Anterior cingulate cortex (tissue), 58 donors: ENCODE data around the gene HSPA4.
"Not testable (repeated sequence)": the region's sequence is repeated elsewhere in the genome, so short reads cannot be mapped to it uniquely, and the experiment has no call there.

Experiments used
- DNase-seq, 58 donors: peaks; one replicate each; lab custom pipeline; 2025; lab: John Stamatoyannopoulos, UW

Gene HSPA4

GRCh38 chr5:133085171-133085570 lies 33.4 kb downstream of the HSPA4 start:
- not testable (repeated sequence) for DNase-seq

GRCh38 chr5:133086366-133086875 lies 34.6 kb downstream of the HSPA4 start:
- DNase-seq = no peak

GRCh38 chr5:133088064-133088463 lies 36.3 kb downstream of the HSPA4 start:
- DNase-seq = no peak

GRCh38 chr5:133091034-133091433 lies 39.2 kb downstream of the HSPA4 start:
- DNase-seq = no peak

- DNase-seq = no peak
Measured at GRCh38 chr5:133106343-133106742, 54.5 kb downstream of the HSPA4 start.

GRCh38 chr5:133106761-133107572 lies 55.2 kb downstream of the HSPA4 start:
- no peak for DNase-seq

GRCh38 chr5:133108481-133108921 lies 56.7 kb downstream of the HSPA4 start:
- DNase-seq = no peak

GRCh38 chr5:133109655-133110483 lies 58.1 kb downstream of the HSPA4 start:
- DNase-seq = no peak

- DNase-seq = no peak
Measured at GRCh38 chr5:133110709-133111108, 58.9 kb downstream of the HSPA4 start.

- DNase-seq = peak in 56 of 58 donors; percentile 23 to 88 (median 66)
Measured at GRCh38 chr5:133111299-133111698, 59.5 kb downstream of the HSPA4 start.

GRCh38 chr5:133112026-133112660 lies 60.3 kb downstream of the HSPA4 start:
- DNase-seq = no peak

- DNase-seq = peak in 3 of 58 donors; percentile 10 to 61 (median 50)
Measured at GRCh38 chr5:133113331-133114061, 61.7 kb downstream of the HSPA4 start.

GRCh38 chr5:133114166-133114932 lies 62.5 kb downstream of the HSPA4 start:
- no peak for DNase-seq

- DNase-seq = no peak
Measured at GRCh38 chr5:133114933-133115310, 63.1 kb downstream of the HSPA4 start.

GRCh38 chr5:133116601-133117000 lies 64.8 kb downstream of the HSPA4 start:
- DNase-seq = no peak

- no peak for DNase-seq
Measured at GRCh38 chr5:133117166-133117911, 65.5 kb downstream of the HSPA4 start.

GRCh38 chr5:133117912-133118445 lies 66.2 kb downstream of the HSPA4 start:
- no peak for DNase-seq

GRCh38 chr5:133118741-133119140 lies 66.9 kb downstream of the HSPA4 start:
- DNase-seq = no peak
